PC-3 (cell line): Measurements from ENCODE around the gene ANKRD11. TPM values are rescaled to one million over a fixed set of nuclear protein-coding genes. Genes with fewer than 3 reads are reported as not detected.

Source experiments
- ATAC-seq: fragments of 200-7000 bp; cut with Tn5 transposase; 2 replicates; pipeline ENCODE4 v1.9.1; 2020; ENCODE audit warnings: mild to moderate bottlenecking, moderate library complexity
- BruUV-seq: library from RNA; stranded (reverse); fragments of 400-500 nt; replicated peaks from 2 replicates; lab custom pipeline; 2021; lab: Mats Ljungman, UMichigan
- CTCF ChIA-PET: fragments of 300-600 bp; sonication (Branson Sonifier 250); formaldehyde crosslinking; loops from one replicate; lab custom pipeline; 2022; ENCODE audit warnings: antibody characterized with exemption; lab: Charles Lee
- POLR2A ChIA-PET: fragments of 300-600 bp; sonication (Branson Sonifier 250); formaldehyde crosslinking; loops from one replicate; lab custom pipeline; 2022; ENCODE audit warnings: antibody characterized with exemption; ENCODE audit not compliant: unreplicated experiment; lab: Charles Lee
- DNase-seq: peaks from one replicate; pipeline ENCODE4 v3.0.0-alpha.2; 2015
- H2AFZ ChIP-seq: fragments of 300-600 bp; sonication (generic); 2 replicates; pipeline ENCODE4 v1.6.0; 2016; ENCODE audit warnings: antibody characterized with exemption, low read length
- H3F3A ChIP-seq: fragments of 300-600 bp; sonication (generic); one replicate; pipeline ENCODE4 v1.6.0; 2017; ENCODE audit warnings: antibody characterized with exemption, low read length, control low read depth, mild to moderate bottlenecking; ENCODE audit not compliant: unreplicated experiment
- H3K27ac ChIP-seq: fragments of 300-600 bp; sonication (generic); 2 replicates; pipeline ENCODE4 v1.5.1; 2016; ENCODE audit warnings: mild to moderate bottlenecking, low read length
- H3K27me3 ChIP-seq: fragments of 300-600 bp; sonication (generic); 2 replicates; pipeline ENCODE4 v1.6.1; 2016; ENCODE audit warnings: low read length, mixed read lengths
- H3K36me3 ChIP-seq: fragments of 300-600 bp; sonication (generic); 2 replicates; pipeline ENCODE4 v1.6.1; 2016; ENCODE audit warnings: low read depth, mixed run types, low read length, mixed read lengths
- H3K4me1 ChIP-seq: fragments of 300-600 bp; sonication (generic); 2 replicates; pipeline ENCODE4 v1.5.1; 2016; ENCODE audit warnings: low read length; ENCODE audit not compliant: insufficient read depth
- H3K4me2 ChIP-seq: fragments of 300-600 bp; sonication (generic); 2 replicates; pipeline ENCODE4 v1.6.0; 2016; ENCODE audit warnings: low read length
- H3K4me3 ChIP-seq: fragments of 300-600 bp; sonication (generic); 2 replicates; pipeline ENCODE4 v1.5.1; 2016; ENCODE audit warnings: mild to moderate bottlenecking, low read length, mixed read lengths
- H3K79me2 ChIP-seq: fragments of 300-600 bp; sonication (generic); 2 replicates; pipeline ENCODE4 v1.6.1; 2017; ENCODE audit warnings: low read length, mixed read lengths
- H3K9ac ChIP-seq: fragments of 300-600 bp; sonication (generic); 2 replicates; pipeline ENCODE4 v1.6.0; 2016; ENCODE audit warnings: mild to moderate bottlenecking, low read length
- H3K9me2 ChIP-seq: fragments of 300-600 bp; sonication (generic); replicated peaks from 2 replicates; pipeline ENCODE4 v1.6.1; 2016; ENCODE audit warnings: mixed run types, low read length, mixed read lengths
- H3K9me3 ChIP-seq: fragments of 300-600 bp; sonication (generic); 2 replicates; pipeline ENCODE4 v1.6.1; 2016; ENCODE audit warnings: low read length, mixed read lengths
- H4K20me1 ChIP-seq: fragments of 300-600 bp; sonication (generic); 2 replicates; pipeline ENCODE4 v1.6.1; 2016; ENCODE audit warnings: low read length, mixed read lengths
- EZH2 ChIP-seq: fragments of 300-600 bp; sonication (generic); IDR thresholded peaks from one replicate; pipeline ENCODE4 v1.6.1; 2017; ENCODE audit warnings: antibody characterized with exemption, mild to moderate bottlenecking, low read length; ENCODE audit not compliant: unreplicated experiment
- EZH2phosphoT487 ChIP-seq: fragments of 300-600 bp; sonication (generic); IDR thresholded peaks from 2 replicates; pipeline ENCODE4 v1.6.1; 2018; ENCODE audit warnings: mild to moderate bottlenecking, antibody characterized with exemption, low read length, borderline replicate concordance
- intact Hi-C: fragments of 100-400 bp; cut with micrococcal nuclease; formaldehyde crosslinking; loops from 2 replicates; pipeline ENCODE4 v1.9.0; 2023
- total RNA-seq: library from RNA; depleted of rRNA; stranded (reverse); fragments of >200 nt; gene quantifications from 2 replicates; pipeline ENCODE4 v1.2.3, GENCODE V29; 2014
- TF ChIP-seq, protein P1 (sequence below): fragments of 300-600 bp; sonication (generic); conservative IDR thresholded peaks from 2 replicates; pipeline ENCODE4 v1.5.1; 2017; ENCODE audit warnings: antibody characterized with exemption, low read depth, mild to moderate bottlenecking, low read length

ANKRD11 gene
- total RNA-seq, 1 experiment from 2014 or later: 65.0 TPM

DNA sequence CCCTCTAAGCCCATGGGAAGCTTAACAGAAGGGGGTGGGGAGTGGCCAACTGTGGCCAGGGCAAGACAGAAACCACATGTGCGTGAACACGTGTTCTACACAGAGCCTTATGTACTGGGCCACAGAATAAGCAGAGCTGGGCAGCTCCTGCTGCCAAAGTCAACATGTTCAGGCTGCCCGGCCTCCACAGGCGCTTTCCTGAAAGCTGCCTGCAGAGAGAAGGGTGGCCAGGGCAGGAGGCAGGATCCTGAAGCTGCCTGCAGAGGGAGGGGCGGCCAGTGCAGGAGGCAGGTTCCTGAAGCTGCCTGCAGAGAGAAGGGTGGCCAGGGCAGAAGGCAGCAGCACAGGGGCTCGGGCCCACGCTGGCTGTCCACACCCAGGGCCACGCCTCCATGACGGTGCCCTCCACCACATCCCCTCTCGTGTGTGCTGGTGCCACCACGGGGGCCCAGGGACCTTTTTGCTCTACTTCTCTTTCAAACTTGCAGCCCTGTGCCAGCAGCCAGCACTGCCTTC, 79.5 kb downstream of the ANKRD11 start:
- CTCF ChIA-PET: interaction anchor here (0.6 kb wide), 1 partner anchor 258 kb away, joined by 7 read pairs; no protein-coding TSS in a partner anchor
- intact Hi-C loops: no loop called here
- H3F3A ChIP-seq: no peaks in the 10 kb centered on the region
- BruUV-seq: no TSS peak
- no peaks in the 10 kb centered on the region; the same call in 1 of the 2 replicates for H3K4me1 ChIP-seq
- no peak overlapping the region for H3K4me2 ChIP-seq
- no peak overlapping the region for H3K4me3 ChIP-seq
- H2AFZ ChIP-seq: no peak overlapping the region
- no peaks in the 10 kb centered on the region for H3K27me3 ChIP-seq
- no peaks in the 10 kb centered on the region for H3K36me3 ChIP-seq
- ATAC-seq (peak; percentile 53), DNase-seq (no peak)
- no peaks in the 10 kb centered on the region for H3K9me2 ChIP-seq
- H3K27ac ChIP-seq: no peak overlapping the region
- TF ChIP-seq EZH2phosphoT487 (no peak), EZH2 (no peak)
- TF ChIP-seq, protein P1, sequence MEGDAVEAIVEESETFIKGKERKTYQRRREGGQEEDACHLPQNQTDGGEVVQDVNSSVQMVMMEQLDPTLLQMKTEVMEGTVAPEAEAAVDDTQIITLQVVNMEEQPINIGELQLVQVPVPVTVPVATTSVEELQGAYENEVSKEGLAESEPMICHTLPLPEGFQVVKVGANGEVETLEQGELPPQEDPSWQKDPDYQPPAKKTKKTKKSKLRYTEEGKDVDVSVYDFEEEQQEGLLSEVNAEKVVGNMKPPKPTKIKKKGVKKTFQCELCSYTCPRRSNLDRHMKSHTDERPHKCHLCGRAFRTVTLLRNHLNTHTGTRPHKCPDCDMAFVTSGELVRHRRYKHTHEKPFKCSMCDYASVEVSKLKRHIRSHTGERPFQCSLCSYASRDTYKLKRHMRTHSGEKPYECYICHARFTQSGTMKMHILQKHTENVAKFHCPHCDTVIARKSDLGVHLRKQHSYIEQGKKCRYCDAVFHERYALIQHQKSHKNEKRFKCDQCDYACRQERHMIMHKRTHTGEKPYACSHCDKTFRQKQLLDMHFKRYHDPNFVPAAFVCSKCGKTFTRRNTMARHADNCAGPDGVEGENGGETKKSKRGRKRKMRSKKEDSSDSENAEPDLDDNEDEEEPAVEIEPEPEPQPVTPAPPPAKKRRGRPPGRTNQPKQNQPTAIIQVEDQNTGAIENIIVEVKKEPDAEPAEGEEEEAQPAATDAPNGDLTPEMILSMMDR: no peak
- peaks cover 60% of the 10 kb centered on the region for H4K20me1 ChIP-seq
- no peak overlapping the region for H3K9ac ChIP-seq
- POLR2A ChIA-PET: no interaction called here
- no peaks in the 10 kb centered on the region for H3K9me3 ChIP-seq
- H3K79me2 ChIP-seq: peaks cover 98% of the 10 kb centered on the region

DNA sequence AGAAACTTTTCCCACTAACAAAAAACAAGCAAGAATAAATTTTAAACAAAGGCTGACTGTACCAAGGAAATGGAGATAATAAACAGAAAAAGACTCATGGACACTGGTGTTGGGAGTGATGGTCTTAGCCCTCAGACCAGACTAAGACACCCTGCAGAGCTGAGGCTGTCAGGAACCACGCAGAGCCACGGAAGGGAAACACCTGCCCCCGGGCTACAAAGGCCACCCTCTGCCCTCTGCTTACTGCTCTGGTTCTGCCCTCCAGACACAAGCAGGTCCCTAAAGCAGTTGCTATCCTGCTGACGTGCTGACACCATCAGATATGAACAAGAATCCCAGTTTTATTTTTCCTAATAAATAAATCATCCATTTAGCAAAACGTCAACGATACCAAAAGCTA, 80.0 kb downstream of the ANKRD11 start:
- ATAC-seq (no peak), DNase-seq (no peak)
- Histone ChIP-seq H3K4me3 (no peak overlapping the region), H3K9ac (no peak overlapping the region), H3K4me1 (no peaks in the 10 kb centered on the region; the same call in 1 of the 2 replicates), H4K20me1 (peaks cover 58% of the 10 kb centered on the region), H3K27me3 (no peaks in the 10 kb centered on the region), H3K36me3 (no peaks in the 10 kb centered on the region), H3K9me3 (no peaks in the 10 kb centered on the region), H3K79me2 (peaks cover 98% of the 10 kb centered on the region), H2AFZ (no peak overlapping the region), H3K4me2 (no peak overlapping the region), H3F3A (no peaks in the 10 kb centered on the region), H3K27ac (no peak overlapping the region), H3K9me2 (no peaks in the 10 kb centered on the region)
- intact Hi-C loops: no loop called here
- ChIA-PET CTCF (interaction anchor here (0.6 kb wide), 1 partner anchor 258 kb away, joined by 7 read pairs; no protein-coding TSS in a partner anchor), POLR2A (no interaction called here)
- TF ChIP-seq, protein P1: no peak
- TF ChIP-seq EZH2 (no peak), EZH2phosphoT487 (no peak)
- BruUV-seq: no TSS peak

DNA sequence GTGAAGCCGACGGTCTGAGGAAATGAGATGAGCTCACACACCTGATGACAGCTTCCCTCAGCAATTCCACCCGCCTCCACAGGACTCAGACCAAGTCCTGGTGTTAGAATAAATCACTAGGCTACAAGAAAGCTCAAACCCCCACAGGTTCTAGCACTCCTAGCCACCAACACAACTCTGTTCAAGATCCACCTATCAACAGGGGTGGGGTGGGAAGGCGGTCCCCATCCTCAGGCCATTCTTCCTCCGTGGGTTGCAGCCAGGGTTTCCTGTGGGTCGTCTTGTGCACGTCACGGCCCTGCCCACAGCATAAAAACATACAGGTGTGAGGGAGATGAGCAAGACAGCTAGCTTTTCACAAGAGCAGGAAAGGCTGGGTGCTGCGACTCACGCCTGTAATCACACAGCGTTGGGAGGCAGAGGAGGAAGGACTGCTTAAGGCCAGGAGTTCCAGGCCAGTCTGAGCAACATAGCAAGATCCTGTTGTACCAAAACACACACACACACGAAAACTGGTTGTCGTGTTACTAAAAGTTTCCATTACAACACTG, 81.1 kb downstream of the ANKRD11 start:
- H3K9ac ChIP-seq: no peak overlapping the region
- peak overlapping the region; percentile 32; the same call in 1 of the 2 replicates for H3K27ac ChIP-seq
- POLR2A ChIA-PET: no interaction called here
- CTCF ChIA-PET: no interaction called here
- no peaks in the 10 kb centered on the region for H3K9me3 ChIP-seq
- no peaks in the 10 kb centered on the region; the same call in 1 of the 2 replicates for H3K4me1 ChIP-seq
- TF ChIP-seq, protein P1: no peak
- TF ChIP-seq EZH2 (no peak), EZH2phosphoT487 (no peak)
- H2AFZ ChIP-seq: no peak overlapping the region
- ATAC-seq (peak; percentile 56), DNase-seq (peak; percentile 32)
- H4K20me1 ChIP-seq: peaks cover 62% of the 10 kb centered on the region
- H3K36me3 ChIP-seq: no peaks in the 10 kb centered on the region
- no peaks in the 10 kb centered on the region for H3F3A ChIP-seq
- H3K9me2 ChIP-seq: no peaks in the 10 kb centered on the region
- no peaks in the 10 kb centered on the region for H3K27me3 ChIP-seq
- intact Hi-C loops: no loop called here
- no peak overlapping the region for H3K4me3 ChIP-seq
- H3K4me2 ChIP-seq: no peak overlapping the region
- H3K79me2 ChIP-seq: peaks cover 99% of the 10 kb centered on the region
- no TSS peak for BruUV-seq
